PC-3 (cell line): Measurements from ENCODE around the gene ARHGAP26.

Experiments used
- EZH2 ChIP-seq: fragments of 300-600 bp; sonication (generic); IDR thresholded peaks from one replicate; pipeline ENCODE4 v1.6.1; 2017; ENCODE audit warnings: antibody characterized with exemption, mild to moderate bottlenecking, low read length; ENCODE audit not compliant: unreplicated experiment
- EZH2phosphoT487 ChIP-seq: fragments of 300-600 bp; sonication (generic); IDR thresholded peaks from 2 replicates; pipeline ENCODE4 v1.6.1; 2018; ENCODE audit warnings: mild to moderate bottlenecking, antibody characterized with exemption, low read length, borderline replicate concordance
- TF ChIP-seq, protein P1 (sequence below): fragments of 300-600 bp; sonication (generic); conservative IDR thresholded peaks from 2 replicates; pipeline ENCODE4 v1.5.1; 2017; ENCODE audit warnings: antibody characterized with exemption, low read depth, mild to moderate bottlenecking, low read length

DNA sequence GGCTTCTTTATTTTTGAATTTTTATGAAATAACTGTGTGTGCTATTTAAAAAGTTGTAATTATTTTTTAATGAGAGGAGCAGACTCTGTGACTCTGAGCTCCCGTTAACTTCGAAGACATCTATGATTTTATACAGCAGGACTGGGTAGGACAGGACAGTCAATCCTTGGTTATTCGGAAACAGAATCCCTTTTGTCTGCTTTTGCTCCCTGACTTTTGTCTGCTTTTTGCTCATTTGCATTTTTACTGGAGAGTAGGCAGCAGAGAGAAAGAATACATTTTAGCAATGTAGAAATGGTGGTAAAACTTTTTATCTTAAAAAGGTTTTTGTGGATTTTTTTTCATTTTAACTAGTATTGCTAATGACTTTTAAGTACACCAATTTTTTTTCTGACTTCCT is 303.6 kb downstream of the ARHGAP26 start:
- TF ChIP-seq, protein P1, sequence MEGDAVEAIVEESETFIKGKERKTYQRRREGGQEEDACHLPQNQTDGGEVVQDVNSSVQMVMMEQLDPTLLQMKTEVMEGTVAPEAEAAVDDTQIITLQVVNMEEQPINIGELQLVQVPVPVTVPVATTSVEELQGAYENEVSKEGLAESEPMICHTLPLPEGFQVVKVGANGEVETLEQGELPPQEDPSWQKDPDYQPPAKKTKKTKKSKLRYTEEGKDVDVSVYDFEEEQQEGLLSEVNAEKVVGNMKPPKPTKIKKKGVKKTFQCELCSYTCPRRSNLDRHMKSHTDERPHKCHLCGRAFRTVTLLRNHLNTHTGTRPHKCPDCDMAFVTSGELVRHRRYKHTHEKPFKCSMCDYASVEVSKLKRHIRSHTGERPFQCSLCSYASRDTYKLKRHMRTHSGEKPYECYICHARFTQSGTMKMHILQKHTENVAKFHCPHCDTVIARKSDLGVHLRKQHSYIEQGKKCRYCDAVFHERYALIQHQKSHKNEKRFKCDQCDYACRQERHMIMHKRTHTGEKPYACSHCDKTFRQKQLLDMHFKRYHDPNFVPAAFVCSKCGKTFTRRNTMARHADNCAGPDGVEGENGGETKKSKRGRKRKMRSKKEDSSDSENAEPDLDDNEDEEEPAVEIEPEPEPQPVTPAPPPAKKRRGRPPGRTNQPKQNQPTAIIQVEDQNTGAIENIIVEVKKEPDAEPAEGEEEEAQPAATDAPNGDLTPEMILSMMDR, result no peak
- TF ChIP-seq EZH2 (no peak), EZH2phosphoT487 (no peak)
